ENCODE results near the gene GNG4. TPM values are rescaled to one million over a fixed set of nuclear protein-coding genes. Genes with fewer than 3 reads are reported as not detected.

The GNG4 gene
- polyA plus RNA-seq, 1 experiment: 0.33 TPM

DNA sequence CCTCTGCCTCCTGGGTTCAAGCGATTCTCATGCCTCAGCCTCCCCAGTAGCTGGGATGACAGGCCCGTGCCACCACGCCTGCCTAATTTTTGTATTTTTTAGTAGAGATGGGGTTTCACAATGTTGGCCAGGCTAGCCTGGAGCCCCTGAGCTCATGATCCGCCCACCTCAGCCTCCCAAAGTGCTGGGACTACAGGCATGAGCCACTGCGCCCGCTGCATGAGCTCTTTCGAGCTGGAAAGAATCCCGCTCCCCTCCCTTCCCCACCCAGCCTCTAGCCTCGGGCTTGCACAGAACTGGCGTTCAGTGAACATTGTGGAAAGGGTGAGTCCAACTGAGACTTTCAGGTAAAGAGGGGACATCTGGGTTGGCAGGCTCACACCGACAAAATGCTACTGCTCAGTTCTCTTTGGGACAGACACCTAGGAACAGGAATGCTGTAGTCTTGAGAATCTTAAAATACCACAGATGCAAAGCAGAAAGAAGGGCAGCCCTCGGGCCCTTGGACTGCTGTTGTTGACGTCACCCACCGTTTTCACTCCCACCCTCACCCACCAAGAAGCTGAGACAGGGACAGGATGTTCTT, 9.7 kb upstream of the GNG4 start:
- TF ChIP-seq, protein P1, sequence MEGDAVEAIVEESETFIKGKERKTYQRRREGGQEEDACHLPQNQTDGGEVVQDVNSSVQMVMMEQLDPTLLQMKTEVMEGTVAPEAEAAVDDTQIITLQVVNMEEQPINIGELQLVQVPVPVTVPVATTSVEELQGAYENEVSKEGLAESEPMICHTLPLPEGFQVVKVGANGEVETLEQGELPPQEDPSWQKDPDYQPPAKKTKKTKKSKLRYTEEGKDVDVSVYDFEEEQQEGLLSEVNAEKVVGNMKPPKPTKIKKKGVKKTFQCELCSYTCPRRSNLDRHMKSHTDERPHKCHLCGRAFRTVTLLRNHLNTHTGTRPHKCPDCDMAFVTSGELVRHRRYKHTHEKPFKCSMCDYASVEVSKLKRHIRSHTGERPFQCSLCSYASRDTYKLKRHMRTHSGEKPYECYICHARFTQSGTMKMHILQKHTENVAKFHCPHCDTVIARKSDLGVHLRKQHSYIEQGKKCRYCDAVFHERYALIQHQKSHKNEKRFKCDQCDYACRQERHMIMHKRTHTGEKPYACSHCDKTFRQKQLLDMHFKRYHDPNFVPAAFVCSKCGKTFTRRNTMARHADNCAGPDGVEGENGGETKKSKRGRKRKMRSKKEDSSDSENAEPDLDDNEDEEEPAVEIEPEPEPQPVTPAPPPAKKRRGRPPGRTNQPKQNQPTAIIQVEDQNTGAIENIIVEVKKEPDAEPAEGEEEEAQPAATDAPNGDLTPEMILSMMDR (IDR thresholded peaks at IDR 0.05; ENCODE audit: low read depth, low read length): no peak
- H3K9me3 ChIP-seq (ENCODE audit: control insufficient read depth, insufficient read depth, low read length): no peaks in the 10 kb centered on the region
- DNase-seq (ENCODE audit: low read depth, low spot score): no peak
- H3K4me3 ChIP-seq (ENCODE audit: low read depth, low read length): no peak overlapping the region
- ChIA-PET POLR2A (interaction anchor here (0.7 kb wide), 2 partner anchors 145 to 290 kb away, joined by 3 to 5 read pairs; no protein-coding TSS in a partner anchor), CTCF (interaction anchor here (0.6 to 0.9 kb wide), 3 partner anchors 51 to 191 kb away, joined by 3 to 7 read pairs (median 3); no protein-coding TSS in a partner anchor)
- peaks cover 6% of the 10 kb centered on the region for H3K27me3 ChIP-seq (ENCODE audit: control insufficient read depth, insufficient read depth, low read length)
- H3K27ac ChIP-seq (ENCODE audit: low read depth, low read length): no peak overlapping the region

DNA sequence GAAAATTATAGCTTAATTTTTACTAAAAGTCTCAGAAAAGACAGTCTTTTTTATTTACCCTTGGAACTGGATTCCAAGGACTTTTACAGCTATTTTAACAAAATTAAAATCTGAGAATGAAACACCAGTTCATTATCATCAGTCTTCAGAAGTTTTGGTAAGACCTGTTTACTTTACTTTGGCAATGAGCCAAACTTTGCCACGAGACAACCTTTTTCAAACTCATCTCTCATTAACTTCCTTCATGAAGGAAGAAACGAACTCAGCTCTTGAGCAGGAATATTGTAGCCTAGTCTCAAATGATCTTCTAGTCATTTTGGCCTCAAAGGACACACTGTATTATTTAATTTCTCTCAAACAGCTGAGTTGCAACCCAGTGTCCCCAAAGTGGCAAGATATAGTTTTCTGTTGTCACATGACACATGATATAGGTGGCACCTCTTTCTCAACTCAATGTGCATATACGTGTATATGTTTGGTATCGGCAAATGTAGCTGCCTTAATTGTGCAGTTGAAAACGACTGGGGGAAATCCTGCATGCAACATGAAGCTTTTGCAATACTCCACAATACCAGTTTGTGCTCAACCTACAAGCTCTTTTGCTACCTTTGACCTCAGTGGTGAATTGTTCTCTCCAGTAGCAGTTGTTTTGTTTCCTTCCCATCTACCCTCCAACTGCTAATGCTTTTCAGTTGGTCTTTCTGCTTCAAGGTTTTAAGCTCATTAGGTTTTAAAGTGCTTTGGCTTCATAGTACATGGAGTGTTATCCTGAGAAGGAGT, 8.4 kb upstream of the GNG4 start:
- CTCF ChIA-PET: interaction anchor here (0.8 to 1.8 kb wide), 2 partner anchors 185 to 314 kb away, joined by 3 to 7 read pairs; no protein-coding TSS in a partner anchor
- Histone ChIP-seq H3K27ac (ENCODE audit: low read depth, low read length) (no peak overlapping the region), H3K27me3 (ENCODE audit: control insufficient read depth, insufficient read depth, low read length) (peaks cover 12% of the 10 kb centered on the region), H3K4me3 (ENCODE audit: low read depth, low read length) (no peak overlapping the region), H3K9me3 (ENCODE audit: control insufficient read depth, insufficient read depth, low read length) (no peaks in the 10 kb centered on the region)
- POLR2A ChIA-PET: interaction anchor here (0.5 kb wide), 1 partner anchor 36 kb away, joined by 5 read pairs; no protein-coding TSS in a partner anchor
- TF ChIP-seq, protein P1 (IDR thresholded peaks at IDR 0.05; ENCODE audit: low read depth, low read length): no peak
- no peak for DNase-seq (ENCODE audit: low read depth, low spot score)

DNA sequence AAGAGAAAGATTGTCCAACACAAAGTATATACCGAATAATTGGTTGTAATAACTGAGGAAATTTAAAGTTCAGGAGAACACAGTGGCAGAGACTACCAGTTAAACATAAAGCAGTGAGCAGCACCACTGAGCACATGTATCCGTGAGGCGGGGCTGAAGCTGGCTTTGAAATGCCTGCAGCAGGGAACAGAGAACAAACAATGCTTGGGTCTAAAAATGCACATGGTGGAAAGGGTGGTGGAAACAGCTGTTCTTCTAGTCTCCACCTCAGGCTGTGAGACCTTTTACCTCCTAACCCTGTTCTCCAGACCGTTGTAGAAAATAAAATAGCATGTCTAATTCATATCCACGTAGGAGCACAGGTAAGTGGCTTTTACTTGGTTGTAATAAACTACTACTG, 7.7 kb upstream of the GNG4 start:
- ChIA-PET CTCF (interaction anchor here (1.8 kb wide), 1 partner anchor 314 kb away, joined by 7 read pairs; no protein-coding TSS in a partner anchor), POLR2A (no interaction called here)
- TF ChIP-seq, protein P1 (IDR thresholded peaks at IDR 0.05; ENCODE audit: low read depth, low read length): no peak
- DNase-seq (ENCODE audit: low read depth, low spot score): no peak
- no peaks in the 10 kb centered on the region for H3K9me3 ChIP-seq (ENCODE audit: control insufficient read depth, insufficient read depth, low read length)
- H3K27me3 ChIP-seq (ENCODE audit: control insufficient read depth, insufficient read depth, low read length): peaks cover 14% of the 10 kb centered on the region
- H3K4me3 ChIP-seq (ENCODE audit: low read depth, low read length): no peak overlapping the region
- H3K27ac ChIP-seq (ENCODE audit: low read depth, low read length): no peak overlapping the region

DNA sequence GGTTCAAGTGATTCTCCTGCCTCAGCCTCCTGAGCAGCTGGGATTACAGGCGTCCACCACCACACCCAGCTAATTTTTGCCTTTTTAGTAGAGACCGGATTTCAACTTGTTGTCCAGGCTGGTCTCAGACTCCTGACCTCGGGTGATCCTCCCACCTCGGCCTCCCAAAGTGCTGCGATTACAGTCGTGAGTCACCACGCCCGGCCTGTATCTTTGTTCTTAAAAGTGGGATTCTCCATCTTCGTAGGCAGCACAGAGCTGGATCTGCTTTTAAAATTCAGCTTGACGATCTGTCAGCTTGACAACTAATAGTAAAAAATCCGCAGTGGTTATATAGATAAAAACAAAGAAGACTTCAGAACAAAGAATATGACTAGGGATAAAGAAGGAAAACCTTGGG, 2.8 kb upstream of the GNG4 start:
- Histone ChIP-seq H3K4me3 (ENCODE audit: low read depth, low read length) (no peak overlapping the region), H3K9me3 (ENCODE audit: control insufficient read depth, insufficient read depth, low read length) (no peaks in the 10 kb centered on the region; the same call in 1 of the 2 replicates), H3K27me3 (ENCODE audit: control insufficient read depth, insufficient read depth, low read length) (peaks cover 41% of the 10 kb centered on the region), H3K27ac (ENCODE audit: low read depth, low read length) (no peak overlapping the region)
- POLR2A ChIA-PET: no interaction called here
- CTCF ChIA-PET: interaction anchor here (0.8 kb wide), 1 partner anchor 148 kb away, joined by 3 read pairs; the partner anchor contains the start of gene B3GALNT2
- TF ChIP-seq, protein P1 (IDR thresholded peaks at IDR 0.05; ENCODE audit: low read depth, low read length): no peak
- no peak for DNase-seq (ENCODE audit: low read depth, low spot score)

All from AG04450 (cell line).